GM23338 (cell line): ENCODE data around the gene TPSB2.

Source experiments
- CREB1 ChIP-seq: fragments of 250-450 bp; sonication (Bioruptor Pico); IDR thresholded peaks from 2 replicates; pipeline ENCODE4 v1.5.0; 2020; ENCODE audit warnings: low read depth, mild to moderate bottlenecking, moderate library complexity
- CTCF ChIP-seq, 2 experiments: fragments of 200-600 bp in 1 of 2; sonication (generic) in 1 of 2; conservative IDR thresholded peaks; 2 replicates each; pipeline versions ENCODE4 v1.5.1 to v1.6.1; 2016 to 2017; ENCODE audit warnings: antibody characterized with exemption in 2 of 2, low read depth in 2 of 2, mild to moderate bottlenecking in 2 of 2, moderate library complexity in 1 of 2
- EZH2 ChIP-seq: fragments of 200-600 bp; sonication (generic); IDR thresholded peaks from one replicate; pipeline ENCODE4 v1.8.0; 2017; ENCODE audit warnings: antibody characterized with exemption, mild to moderate bottlenecking, low read depth; ENCODE audit not compliant: unreplicated experiment
- EZH2phosphoT487 ChIP-seq: fragments of 200-600 bp; sonication (generic); IDR thresholded peaks from one replicate; pipeline ENCODE4 v1.8.1; 2018; ENCODE audit warnings: antibody characterized with exemption; ENCODE audit not compliant: unreplicated experiment
- POLR2AphosphoS5 ChIP-seq: IDR thresholded peaks from 2 replicates; pipeline ENCODE4 v1.6.1; 2016; ENCODE audit warnings: antibody characterized with exemption, low read depth
- STAT1 ChIP-seq: IDR thresholded peaks from one replicate; pipeline ENCODE4 v1.6.1; 2016; ENCODE audit warnings: antibody characterized with exemption; ENCODE audit not compliant: unreplicated experiment
- TF ChIP-seq, protein P1 (sequence below): IDR thresholded peaks from one replicate; pipeline ENCODE4 v1.6.1; 2018; ENCODE audit warnings: antibody characterized with exemption; ENCODE audit not compliant: unreplicated experiment

DNA sequence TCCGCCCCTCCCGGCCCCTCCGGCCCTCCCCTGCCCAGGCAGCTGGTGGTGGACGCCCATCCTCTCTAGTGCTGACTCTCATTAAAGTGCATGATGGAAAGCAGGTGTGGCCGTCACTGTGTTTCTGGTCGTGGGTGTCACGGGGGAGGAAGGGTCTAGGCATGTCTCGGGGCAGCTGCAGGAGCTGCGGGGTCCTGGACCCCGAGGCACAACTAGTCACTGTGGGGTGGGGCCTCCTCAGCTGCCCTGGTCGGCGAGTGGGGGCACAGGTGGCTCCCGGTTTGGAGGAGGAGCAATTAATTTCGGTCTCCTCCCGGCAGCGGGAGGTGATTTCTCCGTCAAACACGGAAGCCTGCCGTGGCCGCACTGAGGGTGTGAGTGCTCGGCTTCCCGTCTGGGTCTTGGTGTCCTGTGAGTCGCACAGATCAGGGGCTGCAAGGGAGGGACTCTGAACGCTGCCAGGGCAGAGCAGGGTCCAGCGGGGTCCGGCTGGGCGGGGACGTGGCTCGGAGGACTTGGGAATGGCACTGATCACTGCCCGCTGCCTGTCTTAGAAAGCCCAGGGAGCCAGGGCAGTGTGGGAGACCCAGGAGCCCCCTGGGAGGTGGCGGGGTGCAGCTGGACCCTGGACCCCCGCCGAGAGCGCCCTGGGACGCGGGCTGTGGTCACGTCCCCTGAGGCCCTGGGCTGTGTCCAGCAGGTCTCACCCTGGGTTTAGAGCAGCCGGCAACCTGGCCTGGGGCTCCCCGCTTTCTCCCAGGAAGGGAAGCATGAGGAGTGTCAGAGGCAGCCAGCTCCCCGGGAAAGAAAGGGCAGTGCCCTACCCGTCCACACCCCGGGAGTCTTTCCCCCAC is 29.1 kb upstream of the TPSB2 start:
- no peak for TF ChIP-seq CTCF (conservative IDR thresholded peaks at IDR 0.05; ENCODE audit: low read depth in 2 of 2)
- no peak for TF ChIP-seq EZH2
- TF ChIP-seq POLR2AphosphoS5, result no peak
- TF ChIP-seq EZH2phosphoT487, result no peak
- TF ChIP-seq STAT1, result no peak
- TF ChIP-seq CREB1 (CRISPR knock-in tag), result no peak
- TF ChIP-seq, protein P1, sequence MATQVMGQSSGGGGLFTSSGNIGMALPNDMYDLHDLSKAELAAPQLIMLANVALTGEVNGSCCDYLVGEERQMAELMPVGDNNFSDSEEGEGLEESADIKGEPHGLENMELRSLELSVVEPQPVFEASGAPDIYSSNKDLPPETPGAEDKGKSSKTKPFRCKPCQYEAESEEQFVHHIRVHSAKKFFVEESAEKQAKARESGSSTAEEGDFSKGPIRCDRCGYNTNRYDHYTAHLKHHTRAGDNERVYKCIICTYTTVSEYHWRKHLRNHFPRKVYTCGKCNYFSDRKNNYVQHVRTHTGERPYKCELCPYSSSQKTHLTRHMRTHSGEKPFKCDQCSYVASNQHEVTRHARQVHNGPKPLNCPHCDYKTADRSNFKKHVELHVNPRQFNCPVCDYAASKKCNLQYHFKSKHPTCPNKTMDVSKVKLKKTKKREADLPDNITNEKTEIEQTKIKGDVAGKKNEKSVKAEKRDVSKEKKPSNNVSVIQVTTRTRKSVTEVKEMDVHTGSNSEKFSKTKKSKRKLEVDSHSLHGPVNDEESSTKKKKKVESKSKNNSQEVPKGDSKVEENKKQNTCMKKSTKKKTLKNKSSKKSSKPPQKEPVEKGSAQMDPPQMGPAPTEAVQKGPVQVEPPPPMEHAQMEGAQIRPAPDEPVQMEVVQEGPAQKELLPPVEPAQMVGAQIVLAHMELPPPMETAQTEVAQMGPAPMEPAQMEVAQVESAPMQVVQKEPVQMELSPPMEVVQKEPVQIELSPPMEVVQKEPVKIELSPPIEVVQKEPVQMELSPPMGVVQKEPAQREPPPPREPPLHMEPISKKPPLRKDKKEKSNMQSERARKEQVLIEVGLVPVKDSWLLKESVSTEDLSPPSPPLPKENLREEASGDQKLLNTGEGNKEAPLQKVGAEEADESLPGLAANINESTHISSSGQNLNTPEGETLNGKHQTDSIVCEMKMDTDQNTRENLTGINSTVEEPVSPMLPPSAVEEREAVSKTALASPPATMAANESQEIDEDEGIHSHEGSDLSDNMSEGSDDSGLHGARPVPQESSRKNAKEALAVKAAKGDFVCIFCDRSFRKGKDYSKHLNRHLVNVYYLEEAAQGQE, result no peak
